Esophagus squamous epithelium (tissue), 5 donors: ENCODE measurements around the gene ZFHX3. TPM values are rescaled to one million over a fixed set of nuclear protein-coding genes. Genes with fewer than 3 reads are reported as not detected.

Experiments
- DNase-seq: peaks from one replicate; lab custom pipeline; 2025; lab: John Stamatoyannopoulos, UW
- H3K27ac ChIP-seq, 4 donors: fragments of 200-600 bp; sonication (generic); one replicate each; pipeline ENCODE4 v1.5.1; 2016 to 2019; ENCODE audit warnings: mild to moderate bottlenecking in 1 of 4
- H3K27me3 ChIP-seq, 4 donors: fragments of 200-600 bp; sonication (generic); 1 replicate in 3 of 4; 2 replicates in 1 of 4; pipeline versions ENCODE4 v1.5.1 to v1.6.0; 2017 to 2021; ENCODE audit warnings: antibody characterized with exemption in 1 of 4
- H3K36me3 ChIP-seq, 3 donors: fragments of 200-600 bp; sonication (generic); one replicate each; pipeline ENCODE4 v1.5.1; 2016 to 2019
- H3K4me1 ChIP-seq, 3 donors: fragments of 200-600 bp; sonication (generic); one replicate each; pipeline ENCODE4 v1.5.1; 2017 to 2019
- H3K4me3 ChIP-seq, 4 donors: fragments of 200-600 bp; sonication (generic); 1 replicate in 3 of 4; 2 replicates in 1 of 4; pipeline ENCODE4 v1.5.1; 2016 to 2019; ENCODE audit warnings: mild to moderate bottlenecking in 2 of 4, moderate library complexity in 1 of 4
- H3K9me3 ChIP-seq, 3 donors: fragments of 200-600 bp; sonication (generic); one replicate each; pipeline ENCODE4 v1.5.1; 2016 to 2019
- POLR2A ChIP-seq, 4 donors: fragments of 450-650 bp; IDR thresholded peaks; one replicate each; pipeline ENCODE4 v1.6.1; 2017; ENCODE audit warnings: antibody characterized with exemption in 4 of 4, mild to moderate bottlenecking in 4 of 4, moderate library complexity in 3 of 4
- WGBS, 2 donors: methylation state at CpG; one replicate each; pipeline ENCODE4 v1.1.5; 2018; 5-methylcytosine and 5-hydroxymethylcytosine counted together
- intact Hi-C: fragments of 100-400 bp; cut with DNase I; formaldehyde crosslinking; loops from one replicate; pipeline ENCODE4 v1.15.0; 2022
- total RNA-seq, 4 donors: library from RNA; depleted of rRNA; stranded (reverse); fragments of >200 nt; gene quantifications; one replicate each; pipeline ENCODE4 v1.1.0, GENCODE V29; 2016
- TF ChIP-seq, protein P1 (sequence below), 6 experiments: fragments of 450-650 bp in 4 of 6; fragments of 200-600 bp in 2 of 6; sonication (generic) in 2 of 6; IDR thresholded peaks; one replicate each; pipeline ENCODE4 v1.5.1; 2016 to 2019; ENCODE audit warnings: antibody characterized with exemption in 6 of 6, mild to moderate bottlenecking in 4 of 6, moderate library complexity in 4 of 6
- donor health status: DM: yes; HTN: yes; CAD: no.

Gene ZFHX3
- total RNA-seq, 4 donors from 2014 or later: 3.5 to 12.8 (median 4.5) TPM

DNA sequence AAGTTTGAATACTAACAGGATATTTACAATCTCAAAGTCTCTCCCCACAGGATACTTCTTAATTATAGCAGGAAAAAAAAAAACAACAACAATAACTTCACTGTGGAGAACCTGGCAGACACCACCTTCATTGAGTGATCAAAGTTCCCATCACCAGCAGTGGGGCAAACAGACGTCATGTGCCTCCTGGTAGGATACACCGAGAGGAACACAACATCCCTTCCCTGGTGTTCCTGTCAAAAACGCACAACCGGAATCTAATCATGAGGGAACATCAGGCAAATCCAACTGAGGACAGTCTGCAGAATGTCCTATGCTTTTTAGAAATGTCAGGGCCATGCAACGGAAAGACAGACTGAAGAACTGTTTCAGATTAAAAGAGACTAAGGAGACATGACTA is 80.0 kb downstream of the ZFHX3 start:
- Histone ChIP-seq H3K9me3 (no peaks in the 10 kb centered on the region), H3K27ac (no peak overlapping the region), H3K27me3 (no peaks in the 10 kb centered on the region), H3K4me1 (peaks cover 0 to 6% (median 0%) of the 10 kb centered on the region in 3 donors), H3K36me3 (no peaks in the 10 kb centered on the region), H3K4me3 (no peak overlapping the region)
- DNase-seq: no peak
- no peak for TF ChIP-seq POLR2A (IDR thresholded peaks at IDR 0.05)
- TF ChIP-seq, protein P1, sequence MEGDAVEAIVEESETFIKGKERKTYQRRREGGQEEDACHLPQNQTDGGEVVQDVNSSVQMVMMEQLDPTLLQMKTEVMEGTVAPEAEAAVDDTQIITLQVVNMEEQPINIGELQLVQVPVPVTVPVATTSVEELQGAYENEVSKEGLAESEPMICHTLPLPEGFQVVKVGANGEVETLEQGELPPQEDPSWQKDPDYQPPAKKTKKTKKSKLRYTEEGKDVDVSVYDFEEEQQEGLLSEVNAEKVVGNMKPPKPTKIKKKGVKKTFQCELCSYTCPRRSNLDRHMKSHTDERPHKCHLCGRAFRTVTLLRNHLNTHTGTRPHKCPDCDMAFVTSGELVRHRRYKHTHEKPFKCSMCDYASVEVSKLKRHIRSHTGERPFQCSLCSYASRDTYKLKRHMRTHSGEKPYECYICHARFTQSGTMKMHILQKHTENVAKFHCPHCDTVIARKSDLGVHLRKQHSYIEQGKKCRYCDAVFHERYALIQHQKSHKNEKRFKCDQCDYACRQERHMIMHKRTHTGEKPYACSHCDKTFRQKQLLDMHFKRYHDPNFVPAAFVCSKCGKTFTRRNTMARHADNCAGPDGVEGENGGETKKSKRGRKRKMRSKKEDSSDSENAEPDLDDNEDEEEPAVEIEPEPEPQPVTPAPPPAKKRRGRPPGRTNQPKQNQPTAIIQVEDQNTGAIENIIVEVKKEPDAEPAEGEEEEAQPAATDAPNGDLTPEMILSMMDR (IDR thresholded peaks at IDR 0.05): no peak
- 88 to 89% methylated on average over 5 of the region's 5 CpGs for WGBS, 2 donors
- intact Hi-C loops: no loop called here

DNA sequence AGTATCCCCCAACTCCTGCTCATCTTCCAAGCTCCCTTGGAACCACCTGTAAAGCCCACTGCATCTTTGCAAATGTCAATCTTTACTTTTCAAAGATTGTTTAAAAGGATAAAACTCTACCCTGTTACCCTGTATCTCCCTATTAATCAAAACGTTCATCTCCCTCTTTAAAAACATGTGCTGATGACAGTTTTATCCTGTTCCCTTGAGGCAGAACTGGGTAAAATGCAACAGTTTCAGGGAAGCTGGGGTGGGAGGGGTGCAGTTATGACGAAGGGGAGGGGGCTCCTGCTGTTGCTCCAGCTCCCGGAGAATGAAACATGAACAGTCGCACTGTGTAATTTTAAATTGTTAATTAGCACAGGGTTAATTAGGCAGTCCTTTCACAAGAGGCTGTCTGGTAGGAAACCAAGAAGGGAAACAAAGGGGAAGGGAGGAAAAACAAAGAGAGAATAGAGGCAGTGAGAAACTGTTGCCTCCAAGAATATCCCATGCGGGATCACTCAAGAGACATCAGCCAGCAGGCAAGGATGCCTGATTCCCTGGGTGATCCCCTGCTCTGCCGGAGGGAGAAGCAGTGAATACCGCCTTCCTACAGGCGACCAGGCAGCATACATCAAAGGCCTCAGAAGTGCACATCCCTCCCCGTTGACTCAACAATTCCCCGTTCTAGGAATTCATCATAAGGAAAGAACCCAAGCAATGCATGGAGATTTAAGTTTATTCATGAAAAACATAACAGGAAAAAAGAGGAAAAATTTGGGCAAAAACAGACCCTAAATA is 84.2 kb downstream of the ZFHX3 start:
- H3K27ac ChIP-seq: no peak overlapping the region
- WGBS, 2 donors: 73 to 76% methylated on average over 10 of the region's 10 CpGs

DNA sequence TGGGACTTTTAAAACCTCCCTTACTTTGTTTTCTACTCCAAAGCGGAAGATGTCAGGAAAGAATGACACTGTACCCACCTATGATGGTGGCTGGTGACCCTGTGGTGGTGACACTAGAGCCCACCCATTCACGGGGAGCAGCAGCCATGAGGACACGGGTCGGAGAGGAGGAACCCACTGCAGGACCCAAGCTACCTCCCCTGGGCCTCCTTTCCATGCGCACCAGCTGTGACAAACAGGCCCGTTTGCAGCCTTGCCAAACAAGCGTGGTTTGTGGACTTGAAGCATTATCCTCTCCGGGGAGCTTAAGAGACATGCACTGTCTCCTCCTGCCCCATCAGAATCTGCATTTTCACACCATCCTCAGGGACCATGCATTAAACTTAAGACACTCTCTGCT is 85.6 kb downstream of the ZFHX3 start:
- WGBS, 2 donors: 92 to 100% methylated on average over 1 to 5 of the region's 8 CpGs
- no peak for TF ChIP-seq POLR2A (IDR thresholded peaks at IDR 0.05)
- TF ChIP-seq, protein P1 (IDR thresholded peaks at IDR 0.05): no peak
- intact Hi-C loops: no loop called here
- peaks cover 7 to 29% (median 10%) of the 10 kb centered on the region in 3 donors for H3K36me3 ChIP-seq
- H3K9me3 ChIP-seq: no peaks in the 10 kb centered on the region
- no peak overlapping the region for H3K4me3 ChIP-seq
- DNase-seq: no peak
- H3K4me1 ChIP-seq: no peaks in the 10 kb centered on the region
- no peak overlapping the region for H3K27ac ChIP-seq
- H3K27me3 ChIP-seq: no peaks in the 10 kb centered on the region

More for the DNA sequence above, 84.2 kb downstream of the ZFHX3 start:
- H3K9me3 ChIP-seq: no peaks in the 10 kb centered on the region
- H3K4me1 ChIP-seq: no peaks in the 10 kb centered on the region
- no peak for TF ChIP-seq POLR2A (IDR thresholded peaks at IDR 0.05)
- TF ChIP-seq, protein P1 (IDR thresholded peaks at IDR 0.05): no peak
- peaks cover 6 to 16% (median 10%) of the 10 kb centered on the region in 3 donors for H3K36me3 ChIP-seq
- no peaks in the 10 kb centered on the region for H3K27me3 ChIP-seq
- no peak overlapping the region for H3K4me3 ChIP-seq
- intact Hi-C loops: no loop called here
- DNase-seq: no peak

DNA sequence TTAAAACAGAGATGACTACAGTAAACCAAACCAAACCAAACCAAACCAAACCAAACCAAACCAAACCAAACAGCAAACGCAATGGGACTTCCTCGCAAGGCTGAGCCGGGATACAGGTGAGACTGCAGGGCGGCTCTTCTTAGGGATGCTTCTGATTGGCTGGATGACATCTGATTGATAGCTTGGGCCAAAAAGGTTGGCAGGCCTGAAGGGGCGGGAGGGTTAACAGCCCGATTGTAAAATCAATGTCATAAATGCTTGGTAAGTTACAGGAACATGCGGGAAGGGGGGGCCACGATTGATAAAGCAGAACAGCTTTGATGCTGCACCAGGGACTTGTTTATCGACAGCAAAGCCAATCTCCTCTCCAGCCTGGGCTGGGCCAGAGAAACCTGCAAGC is 86.1 kb downstream of the ZFHX3 start:
- TF ChIP-seq POLR2A (IDR thresholded peaks at IDR 0.05): no peak
- TF ChIP-seq, protein P1 (IDR thresholded peaks at IDR 0.05): no peak
- WGBS, 2 donors: 94% methylated on average over 8 to 9 of the region's 9 CpGs
- H3K9me3 ChIP-seq: no peaks in the 10 kb centered on the region

DNA sequence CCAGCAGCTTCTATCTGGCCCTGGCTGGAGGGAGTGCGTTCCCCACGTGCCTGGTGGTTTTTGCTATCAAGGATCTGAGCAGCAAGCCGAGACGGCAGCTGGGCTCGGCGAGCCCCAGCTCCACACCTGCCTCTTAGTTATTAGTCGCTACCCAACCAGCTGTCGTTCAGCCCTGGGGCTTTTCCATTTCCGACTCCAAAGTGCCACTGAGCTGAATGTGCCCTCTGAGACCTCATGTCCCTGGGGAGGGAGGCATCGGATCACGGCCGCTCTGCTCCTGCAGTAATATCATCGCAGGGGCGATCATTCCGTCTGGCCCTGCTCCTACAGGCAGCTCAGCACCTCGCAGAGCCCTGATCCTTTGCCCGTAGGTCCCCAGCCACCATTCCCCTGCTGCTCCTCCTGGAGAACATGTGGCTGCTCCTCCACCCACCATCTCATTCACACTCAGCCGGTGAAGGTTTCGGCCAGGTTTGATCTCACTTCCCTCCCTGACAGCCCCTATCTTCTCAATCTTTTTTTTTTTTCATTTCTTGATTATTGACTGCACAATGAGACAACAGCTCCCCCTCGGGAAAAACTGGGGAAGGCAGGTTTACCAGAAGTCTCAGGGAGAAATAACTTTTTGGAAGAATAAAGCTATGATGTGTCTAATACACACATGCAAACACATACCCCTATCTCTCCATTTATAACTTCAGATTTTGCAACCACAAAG is 86.7 kb downstream of the ZFHX3 start:
- H3K4me1 ChIP-seq: no peaks in the 10 kb centered on the region
- H3K36me3 ChIP-seq: peaks cover 7 to 37% (median 10%) of the 10 kb centered on the region in 3 donors
- TF ChIP-seq POLR2A (IDR thresholded peaks at IDR 0.05): no peak
- TF ChIP-seq, protein P1 (IDR thresholded peaks at IDR 0.05): peak in 2 of 6 experiments; percentile 11 to 41
- no peak overlapping the region for H3K27ac ChIP-seq
- WGBS, 2 donors: 57 to 71% methylated on average over 9 to 16 of the region's 20 CpGs
- intact Hi-C loops: no loop called here
- no peak overlapping the region for H3K4me3 ChIP-seq
- H3K9me3 ChIP-seq: no peaks in the 10 kb centered on the region
- no peaks in the 10 kb centered on the region for H3K27me3 ChIP-seq
- DNase-seq: no peak

More for the DNA sequence above, 86.1 kb downstream of the ZFHX3 start:
- no peak overlapping the region for H3K27ac ChIP-seq
- H3K4me3 ChIP-seq: no peak overlapping the region
- H3K27me3 ChIP-seq: no peaks in the 10 kb centered on the region
- intact Hi-C loops: no loop called here
- H3K4me1 ChIP-seq: no peaks in the 10 kb centered on the region
- no peak for DNase-seq
- H3K36me3 ChIP-seq: peaks cover 7 to 34% (median 10%) of the 10 kb centered on the region in 3 donors
